Astrocyte (in vitro differentiated cells and primary cell): Measurements from ENCODE around the gene PLEKHG3.

Source experiments
- CTCF ChIP-seq: IDR thresholded peaks from 2 replicates; pipeline ENCODE4 v1.5.1; 2011; ENCODE audit warnings: low read depth, mild to moderate bottlenecking, inconsistent platforms, low read length, moderate library complexity; ENCODE audit not compliant: insufficient read depth
- EZH2 ChIP-seq: IDR thresholded peaks from 2 replicates; pipeline ENCODE4 v1.6.1; 2012; ENCODE audit warnings: mild to moderate bottlenecking, low read length, inconsistent platforms; ENCODE audit not compliant: insufficient read depth

- TF ChIP-seq CTCF (no peak), EZH2 (no peak)
Measured at GRCh38 chr14:64721391-64721791, 17.2 kb downstream of the PLEKHG3 start.
